ENCODE measurements around the gene IGFL1. TPM values are rescaled to one million over a fixed set of nuclear protein-coding genes. Genes with fewer than 3 reads are reported as not detected.
"Not testable (repeated sequence)": the region's sequence is repeated elsewhere in the genome, so short reads cannot be mapped to it uniquely, and the experiment has no call there.

Gene IGFL1
- total and polyA plus RNA-seq, 2 donors (not counting 1 experiment from before 2014, with no cell fraction given), result 0.15 TPM; not detected in 1

DNA sequence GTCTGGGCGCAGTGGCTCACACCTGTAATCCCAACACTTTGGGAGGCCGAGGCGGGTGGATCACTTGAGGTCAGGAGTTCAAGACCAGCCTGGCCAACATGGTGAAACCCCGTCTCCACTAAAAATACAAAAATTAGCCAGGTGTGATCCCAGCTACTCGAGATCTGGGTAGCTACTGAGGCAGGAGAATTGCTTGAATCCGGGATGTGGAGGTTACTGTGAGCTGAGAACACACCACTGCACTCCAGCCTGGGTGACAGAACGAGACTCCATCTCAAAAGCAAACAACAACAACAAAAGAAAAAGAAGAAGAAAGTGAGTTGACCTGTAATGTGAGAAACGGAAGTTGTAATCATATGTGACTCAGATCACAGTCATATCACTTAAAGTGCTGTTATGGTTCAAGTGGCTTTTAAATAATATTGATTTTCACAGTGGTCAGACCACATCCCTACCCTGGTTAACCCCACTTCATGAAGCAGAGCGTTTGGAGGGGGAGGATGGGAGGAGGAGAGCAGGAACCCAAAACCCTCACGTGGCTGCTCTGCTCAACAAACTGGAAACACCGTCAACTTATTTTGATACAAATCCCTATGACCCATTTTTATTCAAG, 33.2 kb downstream of the IGFL1 start:
- CTCF ChIA-PET; intact Hi-C loops (cut with micrococcal nuclease); H3K4me1 Mint-ChIP-seq; H3K27me3 ChIP-seq (replicated peaks in 1 of 4; ENCODE audit: control extremely low read depth in 1 of 4, control insufficient read depth in 3 of 4, insufficient read depth in 4 of 4, low read length in 3 of 4); ATAC-seq (ENCODE audit: low read depth); H3K9me3 Mint-ChIP-seq (ENCODE audit: insufficient read depth); POLR2A ChIA-PET; H3K27ac ChIP-seq (ENCODE audit: low read length in 2 of 2); H3K27ac Mint-ChIP-seq; H3K4me2 ChIP-seq (replicated peaks; ENCODE audit: low read depth, low read length, poor library complexity, severe bottlenecking); H3K36me3 ChIP-seq (replicated peaks in 1 of 2; ENCODE audit: control extremely low read depth in 1 of 2, control insufficient read depth in 1 of 2, extremely low read depth in 1 of 2, insufficient read depth in 2 of 2, low read length in 1 of 2); H3K4me3 ChIP-seq (ENCODE audit: control extremely low read depth in 1 of 5, extremely low read depth in 1 of 5, insufficient read depth in 1 of 5, low read depth in 2 of 5, low read length in 4 of 5); H3K4me1 ChIP-seq (ENCODE audit: control insufficient read depth in 2 of 2, insufficient read depth in 2 of 2, low read length in 2 of 2); H3K9ac ChIP-seq (ENCODE audit: low read length); H3K79me2 ChIP-seq (ENCODE audit: control insufficient read depth, insufficient read depth, low read length); H3K4me3 Mint-ChIP-seq; H4K20me1 ChIP-seq (ENCODE audit: control insufficient read depth, insufficient read depth, low read length, poor library complexity, severe bottlenecking); H3K9me3 ChIP-seq (ENCODE audit: control extremely low read depth in 1 of 3, control insufficient read depth in 2 of 3, insufficient read depth in 1 of 3, low read length in 2 of 3); H2AFZ ChIP-seq (ENCODE audit: insufficient read depth, low read depth, low read length, poor library complexity, severe bottlenecking): not testable (repeated sequence)
- peaks cover 31% of the 10 kb centered on the region for H3K27me3 Mint-ChIP-seq
- 67% methylated on average over 3 of the region's 11 CpGs for WGBS (ENCODE audit: insufficient coverage)
- peak; percentile 15 for DNase-seq

DNA sequence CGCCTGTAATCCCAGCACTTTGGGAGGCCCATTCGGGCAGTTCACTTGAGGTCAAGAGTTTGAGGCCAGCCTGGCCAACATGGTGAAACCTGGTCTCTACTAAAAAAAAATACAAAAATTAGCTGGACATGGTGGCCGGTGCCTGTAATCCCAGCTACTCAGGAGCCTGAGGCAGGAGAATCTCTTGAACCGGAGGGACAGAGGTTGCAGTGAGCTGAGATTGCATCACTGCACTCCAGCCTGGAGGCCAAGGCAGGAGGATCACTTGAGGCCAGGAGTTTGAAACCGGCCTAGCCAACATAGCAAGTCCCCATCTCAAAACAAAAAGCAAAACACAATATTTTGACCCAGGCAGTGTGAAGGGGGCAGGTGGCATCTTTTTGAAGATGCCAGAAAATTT, 35.3 kb downstream of the IGFL1 start:
- peaks cover 36% of the 10 kb centered on the region for H3K27me3 Mint-ChIP-seq
- H3K4me3 ChIP-seq (ENCODE audit: control extremely low read depth in 1 of 5, extremely low read depth in 1 of 5, insufficient read depth in 1 of 5, low read depth in 2 of 5, low read length in 4 of 5); intact Hi-C loops (cut with micrococcal nuclease); H3K9me3 ChIP-seq (ENCODE audit: control extremely low read depth in 1 of 3, control insufficient read depth in 2 of 3, insufficient read depth in 1 of 3, low read length in 2 of 3); H3K27ac Mint-ChIP-seq; H3K27me3 ChIP-seq (replicated peaks in 1 of 4; ENCODE audit: control extremely low read depth in 1 of 4, control insufficient read depth in 3 of 4, insufficient read depth in 4 of 4, low read length in 3 of 4); H3K9me3 Mint-ChIP-seq (ENCODE audit: insufficient read depth); H3K4me1 ChIP-seq (ENCODE audit: control insufficient read depth in 2 of 2, insufficient read depth in 2 of 2, low read length in 2 of 2); H3K9ac ChIP-seq (ENCODE audit: low read length); H3K27ac ChIP-seq (ENCODE audit: low read length in 2 of 2); H3K4me2 ChIP-seq (replicated peaks; ENCODE audit: low read depth, low read length, poor library complexity, severe bottlenecking); H3K36me3 ChIP-seq (replicated peaks in 1 of 2; ENCODE audit: control extremely low read depth in 1 of 2, control insufficient read depth in 1 of 2, extremely low read depth in 1 of 2, insufficient read depth in 2 of 2, low read length in 1 of 2); H3K4me3 Mint-ChIP-seq; POLR2A ChIA-PET; ATAC-seq (ENCODE audit: low read depth); H3K4me1 Mint-ChIP-seq; DNase-seq; H3K79me2 ChIP-seq (ENCODE audit: control insufficient read depth, insufficient read depth, low read length); H4K20me1 ChIP-seq (ENCODE audit: control insufficient read depth, insufficient read depth, low read length, poor library complexity, severe bottlenecking); H2AFZ ChIP-seq (ENCODE audit: insufficient read depth, low read depth, low read length, poor library complexity, severe bottlenecking): not testable (repeated sequence)
- WGBS (ENCODE audit: insufficient coverage), result 95% methylated on average over 4 of the region's 5 CpGs
- CTCF ChIA-PET, result interaction anchor here (0.5 to 2.9 kb wide), 16 partner anchors 12 to 672 kb away, joined by 3 to 62 read pairs (median 4); no protein-coding TSS in a partner anchor

Data from B cell (primary cell).